GM13977 (cell line): ENCODE results near the gene VAMP7.

Source experiments
- DNase-seq: peaks from one replicate; pipeline ENCODE4 v3.0.0; 2012; ENCODE audit warnings: low spot score
- CTCF ChIP-seq: IDR thresholded peaks from 2 replicates; pipeline ENCODE4 v1.5.1; 2012; ENCODE audit warnings: mild to moderate bottlenecking, control low read depth; ENCODE audit not compliant: insufficient read depth; ENCODE audit errors: extremely low read depth, missing control alignments
- in situ Hi-C: fragments of 300-500 bp; cut with MboI; formaldehyde crosslinking; loops from one replicate; pipeline ENCODE4 v1.12.0; 2022; ENCODE audit warnings: low sequenced_read_pairs, low pct_unique_long_range_greater_than_20kb, mixed read lengths, inconsistent platforms; ENCODE audit not compliant: unreplicated experiment

Gene VAMP7

DNA sequence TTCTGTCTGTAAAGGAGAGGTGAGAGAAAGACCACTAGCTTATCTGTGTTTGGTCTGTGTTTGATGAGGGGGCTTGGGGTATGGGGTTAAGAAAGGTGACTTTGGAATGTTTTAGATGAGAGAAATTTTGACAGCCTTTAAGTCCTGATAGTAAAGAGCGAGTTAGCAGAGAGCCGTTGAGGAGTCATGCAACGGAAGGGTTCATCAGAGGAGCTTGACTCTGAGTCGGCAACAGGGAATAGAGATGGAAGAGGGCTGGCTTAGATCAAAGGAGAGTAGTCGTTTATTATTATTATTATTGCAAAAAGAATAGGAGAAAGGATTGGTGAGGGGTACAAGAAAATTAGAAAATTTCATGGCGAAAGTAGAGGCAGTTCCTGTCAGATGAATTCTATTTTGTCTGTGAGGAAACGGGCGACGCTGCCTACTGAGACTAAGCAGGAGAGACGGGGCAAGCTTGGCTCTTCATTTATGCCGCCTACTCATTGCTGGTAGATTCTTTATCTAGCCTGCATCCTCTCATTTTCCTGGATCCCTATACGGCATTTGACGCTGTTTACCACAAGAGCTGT is 473 bp upstream of the VAMP7 start:
- no peak for TF ChIP-seq CTCF
- in situ Hi-C loops: no loop called here
- DNase-seq: no peak

DNA sequence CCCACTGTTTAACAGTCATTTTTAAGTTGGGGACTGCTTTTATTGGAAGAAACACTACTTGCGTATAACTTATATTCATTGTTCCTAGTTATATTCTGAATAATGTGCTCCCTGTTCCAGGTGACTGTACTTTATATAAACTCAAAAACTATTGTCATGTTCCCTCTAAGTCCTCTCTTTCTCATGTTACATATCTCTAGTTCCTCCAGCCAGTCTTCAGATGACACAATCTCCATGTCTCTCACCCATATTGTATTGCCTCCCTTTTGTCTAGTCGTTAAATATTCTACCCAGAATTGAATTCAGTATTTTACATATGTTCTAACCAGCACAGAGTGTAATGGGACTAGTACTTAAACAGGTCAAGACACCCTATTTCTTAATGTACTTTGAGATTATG is 5.3 kb downstream of the VAMP7 start:
- no peak for TF ChIP-seq CTCF
- DNase-seq: no peak

GRCh38 chrX:155888139-155888538 is 7.0 kb downstream of the VAMP7 start:
- no peak for DNase-seq
- no peak for TF ChIP-seq CTCF
- in situ Hi-C loops: no loop called here

More for the DNA sequence above, 5.3 kb downstream of the VAMP7 start:
- in situ Hi-C loops: no loop called here

GRCh38 chrX:155889328-155889727 is 8.2 kb downstream of the VAMP7 start:
- DNase-seq: no peak
- no peak for TF ChIP-seq CTCF
- in situ Hi-C loops: no loop called here

DNA sequence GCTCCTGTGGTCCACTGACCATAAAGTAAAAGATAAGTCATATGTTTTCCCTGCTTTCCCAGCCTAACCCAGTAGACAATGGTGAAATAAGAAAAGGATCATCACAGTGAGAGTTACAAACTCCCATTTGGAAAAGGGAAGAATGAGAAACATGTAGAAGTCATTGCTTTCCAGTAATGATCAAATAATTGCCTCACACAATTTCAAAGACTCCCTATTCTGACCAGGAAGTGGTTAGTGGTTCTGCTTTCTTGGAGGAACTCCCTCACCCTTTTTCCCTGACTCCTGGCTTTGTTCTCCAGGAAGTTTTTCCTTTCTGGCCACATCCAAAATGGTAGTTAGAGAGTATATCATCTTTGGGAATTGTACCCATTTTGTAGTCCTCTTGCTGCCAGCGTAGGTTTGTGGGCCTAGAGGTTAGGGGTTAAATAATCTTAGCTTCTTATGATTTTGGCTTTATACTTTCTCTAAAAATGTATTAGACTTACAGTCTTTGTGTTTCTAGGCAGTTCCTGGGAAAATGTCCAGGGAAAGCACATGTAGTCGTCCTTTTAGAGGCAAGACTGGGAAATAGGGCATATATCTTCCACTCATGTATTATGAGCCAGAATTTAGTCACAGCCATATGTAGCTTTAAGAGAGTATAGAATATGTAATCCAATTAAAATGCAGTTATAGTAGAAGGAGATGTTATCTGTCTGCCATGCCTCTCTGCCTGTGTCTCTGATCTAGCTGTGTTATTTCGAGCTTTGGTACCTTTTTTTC is 10.5 kb downstream of the VAMP7 start:
- in situ Hi-C loops: no loop called here
- no peak for TF ChIP-seq CTCF
- DNase-seq: no peak

DNA sequence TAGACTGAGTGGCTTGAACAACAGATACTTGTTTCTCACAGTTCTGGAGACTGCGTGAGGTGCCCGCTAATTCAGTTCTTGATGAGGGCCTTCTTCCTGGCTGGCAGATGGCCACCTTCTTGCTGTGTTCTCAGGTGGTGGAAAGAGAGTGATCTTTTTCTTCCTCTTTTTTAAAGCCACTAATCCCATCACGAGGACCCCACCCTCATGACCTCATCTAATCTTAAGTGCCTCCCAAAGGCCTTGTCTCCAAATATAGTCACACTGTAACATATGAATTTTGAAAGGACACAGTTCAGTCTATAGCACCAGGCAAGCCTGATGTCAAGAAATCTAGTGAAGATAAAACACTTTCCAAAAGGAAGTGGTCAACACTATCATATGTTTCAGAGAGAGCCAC is 12.4 kb downstream of the VAMP7 start:
- in situ Hi-C loops: no loop called here
- DNase-seq: no peak
- TF ChIP-seq CTCF: no peak

DNA sequence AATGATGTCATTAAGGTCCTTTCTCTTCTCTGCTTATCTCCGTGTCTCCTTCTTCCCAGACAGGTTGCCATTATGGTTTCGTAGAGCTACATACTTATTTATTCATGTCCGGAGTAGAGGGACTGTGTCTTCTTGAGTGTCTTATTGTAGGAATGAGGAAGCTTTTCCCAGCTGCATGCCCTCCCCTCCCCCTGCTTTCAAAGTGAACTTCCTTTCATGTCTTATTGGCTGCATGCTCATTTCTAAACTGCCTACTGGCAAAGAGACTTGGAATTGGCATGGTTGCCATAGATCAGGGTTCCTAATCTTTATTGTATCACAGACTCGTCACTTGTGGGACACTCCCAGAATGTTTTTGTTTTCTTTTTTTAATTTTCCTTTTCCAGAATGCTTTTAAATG is 15.4 kb downstream of the VAMP7 start:
- in situ Hi-C loops: no loop called here
- no peak for TF ChIP-seq CTCF
- DNase-seq: no peak
